HG02588 (cell line): ENCODE results near the gene KLLN.
"Not testable (repeated sequence)": the region's sequence is repeated elsewhere in the genome, so short reads cannot be mapped to it uniquely, and the experiment has no call there.

ENCODE experiments used
- ATAC-seq: cut with Tn5 transposase; IDR thresholded peaks from one replicate; pipeline ENCODE4 v1.9.1; 2021; ENCODE audit warnings: mild to moderate bottlenecking, moderate library complexity; ENCODE audit not compliant: unreplicated experiment

Gene KLLN

GRCh38 chr10:87863053-87863943, at the start of gene KLLN, which contains the start of gene PTEN:
KLLN (minus strand) TSS chr10:87863533; CDS start chr10:87862487, 1,046 bp downstream.
PTEN (plus strand) TSS chr10:87863625; CDS start chr10:87864470, 845 bp downstream.
- peak; percentile 40 for ATAC-seq

- not testable (repeated sequence) for ATAC-seq
Measured at GRCh38 chr10:87903396-87903795, 40.1 kb upstream of the KLLN start.

- ATAC-seq, result not testable (repeated sequence)
Measured at GRCh38 chr10:87897957-87898356, 34.6 kb upstream of the KLLN start.

GRCh38 chr10:87896216-87896615, 32.9 kb upstream of the KLLN start:
- ATAC-seq, result no peak

GRCh38 chr10:87895430-87895829, 32.1 kb upstream of the KLLN start:
- no peak for ATAC-seq

- no peak for ATAC-seq
Measured at GRCh38 chr10:87887548-87888289, 24.4 kb upstream of the KLLN start.

GRCh38 chr10:87887146-87887545, 23.8 kb upstream of the KLLN start:
- no peak for ATAC-seq

- ATAC-seq, result no peak
Measured at GRCh38 chr10:87886635-87887034, 23.3 kb upstream of the KLLN start.

- ATAC-seq, result no peak
Measured at GRCh38 chr10:87882555-87883294, 19.4 kb upstream of the KLLN start.

GRCh38 chr10:87881373-87882059, 18.2 kb upstream of the KLLN start:
- not testable (repeated sequence) for ATAC-seq

GRCh38 chr10:87880336-87880735, 17.0 kb upstream of the KLLN start:
- no peak for ATAC-seq

- no peak for ATAC-seq
Measured at GRCh38 chr10:87878664-87879459, 15.5 kb upstream of the KLLN start.

GRCh38 chr10:87875929-87876571, 12.7 kb upstream of the KLLN start:
- ATAC-seq, result no peak

- no peak for ATAC-seq
Measured at GRCh38 chr10:87873656-87874055, 10.3 kb upstream of the KLLN start.

GRCh38 chr10:87872828-87873227, 9.5 kb upstream of the KLLN start:
- ATAC-seq, result no peak

- no peak for ATAC-seq
Measured at GRCh38 chr10:87869773-87870551, 6.6 kb upstream of the KLLN start.

- not testable (repeated sequence) for ATAC-seq
Measured at GRCh38 chr10:87869139-87869538, 5.8 kb upstream of the KLLN start.

GRCh38 chr10:87868277-87868676, 4.9 kb upstream of the KLLN start:
- no peak for ATAC-seq
